GM20000 (cell line): ENCODE data around the gene MAPK4.
"Not testable (repeated sequence)": the region's sequence is repeated elsewhere in the genome, so short reads cannot be mapped to it uniquely, and the experiment has no call there.

Source experiments
- DNase-seq: peaks from one replicate; pipeline ENCODE4 v3.0.0; 2012; ENCODE audit warnings: low spot score
- CTCF ChIP-seq: IDR thresholded peaks from 2 replicates; pipeline ENCODE4 v1.5.1; 2012; ENCODE audit warnings: mild to moderate bottlenecking, control low read depth; ENCODE audit errors: extremely low read depth, missing control alignments

Gene MAPK4

GRCh38 chr18:50706199-50706598 lies 146.3 kb downstream of the MAPK4 start:
- no peak for TF ChIP-seq CTCF
- no peak for DNase-seq

GRCh38 chr18:50706651-50707050 lies 146.8 kb downstream of the MAPK4 start:
- DNase-seq: no peak
- TF ChIP-seq CTCF: no peak

GRCh38 chr18:50707297-50707696 lies 147.4 kb downstream of the MAPK4 start:
- DNase-seq: not testable (repeated sequence)

- no peak for DNase-seq
- TF ChIP-seq CTCF: no peak
These were observed 148.1 kb downstream of the MAPK4 start for GRCh38 chr18:50707855-50708469.

- no peak for TF ChIP-seq CTCF
- DNase-seq: no peak
These were observed 149.3 kb downstream of the MAPK4 start for GRCh38 chr18:50709193-50709592.

GRCh38 chr18:50711386-50711785 lies 151.5 kb downstream of the MAPK4 start:
- no peak for TF ChIP-seq CTCF
- DNase-seq: no peak

GRCh38 chr18:50715919-50716318 lies 156.0 kb downstream of the MAPK4 start:
- DNase-seq: no peak
- TF ChIP-seq CTCF: no peak

- no peak for DNase-seq
- no peak for TF ChIP-seq CTCF
These were observed 157.0 kb downstream of the MAPK4 start for GRCh38 chr18:50716902-50717301.
